Measurements from ENCODE around the gene C14orf93.
"Not testable (repeated sequence)": the region's sequence is repeated elsewhere in the genome, so short reads cannot be mapped to it uniquely, and the experiment has no call there.

The C14orf93 gene

GRCh38 chr14:23009483-23009938, 432 bp downstream of the C14orf93 start:
- in situ Hi-C loops (cut with HindIII; ENCODE audit: low sequenced_read_pairs), result loop anchor here (10.0 kb wide), 1 partner anchor 85 kb away; the partner anchor contains the start of genes ACIN1 and C14orf119
- TF ChIP-seq CTCF (IDR thresholded peaks at IDR 0.05; ENCODE audit: low read depth, low read length, missing control alignments), result no peak
- DNase-seq (ENCODE audit: low read depth), result no peak
- peak overlapping the region; percentile 40 for H3K4me3 ChIP-seq (ENCODE audit: low read depth, low read length)

GRCh38 chr14:23008831-23009230, 1.1 kb downstream of the C14orf93 start:
- H3K4me3 ChIP-seq (ENCODE audit: low read depth, low read length), result no peak overlapping the region
- no peak for DNase-seq (ENCODE audit: low read depth)
- in situ Hi-C loops (cut with HindIII; ENCODE audit: low sequenced_read_pairs), result loop anchor here (10.0 kb wide), 1 partner anchor 86 kb away; the partner anchor contains the start of genes ACIN1 and C14orf119
- TF ChIP-seq CTCF (IDR thresholded peaks at IDR 0.05; ENCODE audit: low read depth, low read length, missing control alignments), result no peak

- in situ Hi-C loops (cut with HindIII; ENCODE audit: low sequenced_read_pairs), result loop anchor here (10.0 kb wide), 1 partner anchor 88 kb away; the partner anchor contains the start of genes ACIN1 and C14orf119
These were observed 3.2 kb downstream of the C14orf93 start for GRCh38 chr14:23006544-23007419.

GRCh38 chr14:23006188-23006534, 3.8 kb downstream of the C14orf93 start:
- peak overlapping the region; percentile 68 for H3K4me3 ChIP-seq (ENCODE audit: low read depth, low read length)
- DNase-seq (ENCODE audit: low read depth), result no peak
- TF ChIP-seq CTCF (IDR thresholded peaks at IDR 0.05; ENCODE audit: low read depth, low read length, missing control alignments), result no peak
- in situ Hi-C loops (cut with HindIII; ENCODE audit: low sequenced_read_pairs), result loop anchor here (10.0 kb wide), 1 partner anchor 89 kb away; the partner anchor contains the start of genes ACIN1 and C14orf119

More at GRCh38 chr14:23006544-23007419, 3.2 kb downstream of the C14orf93 start:
- peak overlapping the region; percentile 68 for H3K4me3 ChIP-seq (ENCODE audit: low read depth, low read length)
- TF ChIP-seq CTCF (IDR thresholded peaks at IDR 0.05; ENCODE audit: low read depth, low read length, missing control alignments), result peak; percentile 32
- DNase-seq (ENCODE audit: low read depth), result peak; percentile 96

- in situ Hi-C loops (cut with HindIII; ENCODE audit: low sequenced_read_pairs), result loop anchor here (10.0 kb wide), 1 partner anchor 89 kb away; the partner anchor contains the start of genes ACIN1 and C14orf119
- TF ChIP-seq CTCF (IDR thresholded peaks at IDR 0.05; ENCODE audit: low read depth, low read length, missing control alignments), result no peak
- no peak overlapping the region for H3K4me3 ChIP-seq (ENCODE audit: low read depth, low read length)
- no peak for DNase-seq (ENCODE audit: low read depth)
These were observed 4.3 kb downstream of the C14orf93 start for GRCh38 chr14:23005451-23006187.

- in situ Hi-C loops (cut with HindIII; ENCODE audit: low sequenced_read_pairs), result loop anchor here (10.0 kb wide), 1 partner anchor 91 kb away; the partner anchor contains the start of genes ACIN1 and C14orf119
- DNase-seq (ENCODE audit: low read depth); H3K4me3 ChIP-seq (ENCODE audit: low read depth, low read length): not testable (repeated sequence)
These were observed 5.7 kb downstream of the C14orf93 start for GRCh38 chr14:23004274-23004673.

All from astrocyte of the cerebellum (primary cell).